ENCODE results near the gene KDM1B. TPM values are rescaled to one million over a fixed set of nuclear protein-coding genes. Genes with fewer than 3 reads are reported as not detected.

The KDM1B gene
- total and polyA plus RNA-seq, 2 donors (not counting 3 experiments of a cell fraction or from before 2014, with no cell fraction given), result 3.0 to 10.8 TPM

DNA sequence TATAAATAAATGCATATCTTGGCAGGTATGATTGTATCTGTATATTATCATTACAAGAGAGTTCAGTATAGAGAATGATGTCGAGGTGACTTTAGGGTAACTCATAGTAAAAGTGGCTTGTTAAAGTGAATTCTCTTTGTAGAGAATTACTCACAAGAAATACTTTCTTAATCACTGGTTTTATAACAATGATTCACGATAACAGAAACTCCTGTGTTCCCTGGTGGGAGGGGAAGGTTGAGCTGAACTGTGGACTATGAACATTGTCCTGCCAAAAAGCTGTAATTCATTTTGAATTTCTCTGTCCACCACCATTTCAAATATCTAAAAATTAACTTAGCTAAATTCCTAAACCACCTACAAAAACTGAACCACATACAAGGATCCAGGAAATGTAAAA lies 8.1 kb upstream of the KDM1B start:
- no peak for FAIRE-seq
- DNase-seq (ENCODE audit: low read depth, low spot score), result no peak
- no peaks in the 10 kb centered on the region for H3K9me3 ChIP-seq (replicated peaks; ENCODE audit: control insufficient read depth, insufficient read depth, low read length)
- H3K9ac ChIP-seq (replicated peaks; ENCODE audit: extremely low read depth, insufficient read depth, low read length), result no peak overlapping the region
- H2AFZ ChIP-seq (ENCODE audit: low read depth, low read length), result no peak overlapping the region
- no peaks in the 10 kb centered on the region for H4K20me1 ChIP-seq (replicated peaks; ENCODE audit: control insufficient read depth, extremely low read depth, insufficient read depth, low read length)
- no peaks in the 10 kb centered on the region for H3K4me1 ChIP-seq (ENCODE audit: control insufficient read depth, extremely low read depth, insufficient read depth, low read length)
- no peak overlapping the region for H3K27ac ChIP-seq (ENCODE audit: insufficient read depth, low read depth, low read length)
- peaks cover 0 to 1% of the 10 kb centered on the region in 2 experiments for H3K36me3 ChIP-seq (ENCODE audit: control insufficient read depth in 2 of 2, extremely low read depth in 1 of 2, insufficient read depth in 2 of 2, low read length in 2 of 2)
- dilution Hi-C loops (cut with MboI; ENCODE audit: extremely low pct_ligation_motif_present, low sequenced_read_pairs) (no loop called here), intact Hi-C loops (cut with micrococcal nuclease) (no loop called here)
- no peaks in the 10 kb centered on the region for H3K27me3 ChIP-seq (ENCODE audit: control insufficient read depth in 2 of 2, insufficient read depth in 2 of 2, low read length in 2 of 2)
- BruUV-seq (replicated peaks), result no TSS peak
- ChIA-PET CTCF (interaction anchor here (1.1 to 1.2 kb wide), 2 partner anchors 9 to 13 kb away, joined by 3 to 5 read pairs; no protein-coding TSS in a partner anchor), POLR2A (no interaction called here)
- H3K4me2 ChIP-seq (ENCODE audit: insufficient read depth, low read length), result no peak overlapping the region
- H3K9me1 ChIP-seq (replicated peaks; ENCODE audit: control insufficient read depth, extremely low read depth, insufficient read depth, low read length), result no peaks in the 10 kb centered on the region
- H3K79me2 ChIP-seq (ENCODE audit: control insufficient read depth, insufficient read depth, low read length), result no peaks in the 10 kb centered on the region
- no peak for TF ChIP-seq EZH2 (IDR thresholded peaks at IDR 0.05; ENCODE audit: borderline replicate concordance, low read depth, low read length, severe bottlenecking)
- TF ChIP-seq JUN (IDR thresholded peaks at IDR 0.05; ENCODE audit: borderline replicate concordance, insufficient read depth, insufficient read length, low read depth), result no peak
- no peak for TF ChIP-seq GATA2 (IDR thresholded peaks at IDR 0.05; ENCODE audit: insufficient read depth, insufficient read length, low read depth, low read length)
- TF ChIP-seq, protein P1, sequence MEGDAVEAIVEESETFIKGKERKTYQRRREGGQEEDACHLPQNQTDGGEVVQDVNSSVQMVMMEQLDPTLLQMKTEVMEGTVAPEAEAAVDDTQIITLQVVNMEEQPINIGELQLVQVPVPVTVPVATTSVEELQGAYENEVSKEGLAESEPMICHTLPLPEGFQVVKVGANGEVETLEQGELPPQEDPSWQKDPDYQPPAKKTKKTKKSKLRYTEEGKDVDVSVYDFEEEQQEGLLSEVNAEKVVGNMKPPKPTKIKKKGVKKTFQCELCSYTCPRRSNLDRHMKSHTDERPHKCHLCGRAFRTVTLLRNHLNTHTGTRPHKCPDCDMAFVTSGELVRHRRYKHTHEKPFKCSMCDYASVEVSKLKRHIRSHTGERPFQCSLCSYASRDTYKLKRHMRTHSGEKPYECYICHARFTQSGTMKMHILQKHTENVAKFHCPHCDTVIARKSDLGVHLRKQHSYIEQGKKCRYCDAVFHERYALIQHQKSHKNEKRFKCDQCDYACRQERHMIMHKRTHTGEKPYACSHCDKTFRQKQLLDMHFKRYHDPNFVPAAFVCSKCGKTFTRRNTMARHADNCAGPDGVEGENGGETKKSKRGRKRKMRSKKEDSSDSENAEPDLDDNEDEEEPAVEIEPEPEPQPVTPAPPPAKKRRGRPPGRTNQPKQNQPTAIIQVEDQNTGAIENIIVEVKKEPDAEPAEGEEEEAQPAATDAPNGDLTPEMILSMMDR (IDR thresholded peaks at IDR 0.05; ENCODE audit: extremely low read depth in 1 of 2, insufficient read depth in 1 of 2, low read depth in 1 of 2, low read length in 2 of 2), result no peak
- no peak overlapping the region for H3K4me3 ChIP-seq (replicated peaks in 1 of 3; ENCODE audit: insufficient read depth in 1 of 3, low read depth in 1 of 3, low read length in 3 of 3)

DNA sequence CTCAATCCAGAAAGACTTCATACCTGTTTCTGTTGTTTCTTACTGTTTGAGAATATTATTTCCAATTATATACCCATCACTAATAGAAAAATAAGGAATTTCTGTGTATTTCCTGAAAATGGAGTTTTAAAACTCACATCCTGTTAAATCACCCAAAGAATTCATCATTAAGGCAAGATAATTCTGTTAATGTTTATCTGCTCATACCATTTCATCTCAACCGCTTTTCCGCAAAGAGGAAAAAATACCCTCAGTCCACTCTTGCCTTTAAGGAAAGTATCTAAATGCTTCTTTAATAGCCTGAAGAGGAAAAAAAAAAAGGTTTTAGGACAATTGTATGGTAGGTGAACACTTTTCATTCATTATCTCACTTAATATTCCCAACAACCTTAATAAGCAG lies 7.6 kb upstream of the KDM1B start:
- no peaks in the 10 kb centered on the region for H3K79me2 ChIP-seq (ENCODE audit: control insufficient read depth, insufficient read depth, low read length)
- H2AFZ ChIP-seq (ENCODE audit: low read depth, low read length), result no peak overlapping the region
- H3K27ac ChIP-seq (ENCODE audit: insufficient read depth, low read depth, low read length), result no peak overlapping the region
- dilution Hi-C loops (cut with MboI; ENCODE audit: extremely low pct_ligation_motif_present, low sequenced_read_pairs), result no loop called here
- no peak for TF ChIP-seq FOS (IDR thresholded peaks at IDR 0.05; ENCODE audit: borderline replicate concordance, insufficient read depth, low read length)
- no peak for TF ChIP-seq EZH2 (IDR thresholded peaks at IDR 0.05; ENCODE audit: borderline replicate concordance, low read depth, low read length, severe bottlenecking)
- TF ChIP-seq GATA2 (IDR thresholded peaks at IDR 0.05; ENCODE audit: insufficient read depth, insufficient read length, low read depth, low read length), result no peak
- TF ChIP-seq, protein P1 (IDR thresholded peaks at IDR 0.05; ENCODE audit: extremely low read depth in 1 of 2, insufficient read depth in 1 of 2, low read depth in 1 of 2, low read length in 2 of 2), result no peak
- TF ChIP-seq MYC (IDR thresholded peaks at IDR 0.05; ENCODE audit: low read depth, low read length), result no peak
- TF ChIP-seq, protein P2, sequence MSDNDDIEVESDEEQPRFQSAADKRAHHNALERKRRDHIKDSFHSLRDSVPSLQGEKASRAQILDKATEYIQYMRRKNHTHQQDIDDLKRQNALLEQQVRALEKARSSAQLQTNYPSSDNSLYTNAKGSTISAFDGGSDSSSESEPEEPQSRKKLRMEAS (IDR thresholded peaks at IDR 0.05; ENCODE audit: insufficient read depth, insufficient read length), result no peak
- no peak for TF ChIP-seq JUN (IDR thresholded peaks at IDR 0.05; ENCODE audit: borderline replicate concordance, insufficient read depth, insufficient read length, low read depth)
- TF ChIP-seq POLR2A (IDR thresholded peaks at IDR 0.05; ENCODE audit: low read depth, low read length), result no peak
- TF ChIP-seq POLR2AphosphoS5 (IDR thresholded peaks at IDR 0.05; ENCODE audit: insufficient read depth, low read depth, low read length), result no peak
- DNase-seq (ENCODE audit: low read depth, low spot score) (no peak), FAIRE-seq (no peak)
- no peaks in the 10 kb centered on the region for H3K9me3 ChIP-seq (replicated peaks; ENCODE audit: control insufficient read depth, insufficient read depth, low read length)
- no peaks in the 10 kb centered on the region for H3K4me1 ChIP-seq (ENCODE audit: control insufficient read depth, extremely low read depth, insufficient read depth, low read length)
- no peaks in the 10 kb centered on the region for H4K20me1 ChIP-seq (replicated peaks; ENCODE audit: control insufficient read depth, extremely low read depth, insufficient read depth, low read length)
- H3K27me3 ChIP-seq (ENCODE audit: control insufficient read depth in 2 of 2, insufficient read depth in 2 of 2, low read length in 2 of 2), result no peaks in the 10 kb centered on the region
- H3K4me2 ChIP-seq (ENCODE audit: insufficient read depth, low read length), result no peak overlapping the region
- CTCF ChIA-PET, result interaction anchor here (1.1 to 1.2 kb wide), 2 partner anchors 9 to 13 kb away, joined by 3 to 5 read pairs; no protein-coding TSS in a partner anchor
- H3K9ac ChIP-seq (replicated peaks; ENCODE audit: extremely low read depth, insufficient read depth, low read length), result no peak overlapping the region
- H3K4me3 ChIP-seq (replicated peaks in 1 of 3; ENCODE audit: insufficient read depth in 1 of 3, low read depth in 1 of 3, low read length in 3 of 3), result no peak overlapping the region
- H3K9me1 ChIP-seq (replicated peaks; ENCODE audit: control insufficient read depth, extremely low read depth, insufficient read depth, low read length), result no peaks in the 10 kb centered on the region
- BruUV-seq (replicated peaks), result no TSS peak
- no peaks in the 10 kb centered on the region for H3K36me3 ChIP-seq (ENCODE audit: control insufficient read depth in 2 of 2, extremely low read depth in 1 of 2, insufficient read depth in 2 of 2, low read length in 2 of 2)
- POLR2A ChIA-PET, result no interaction called here
- intact Hi-C loops (cut with micrococcal nuclease), result no loop called here
